Gastroesophageal sphincter (tissue), 3 donors: Measurements from ENCODE around the gene SLC6A13.

Source experiments
- POLR2A ChIP-seq, 2 donors: fragments of 450-650 bp; IDR thresholded peaks; one replicate each; pipeline ENCODE4 v1.6.1; 2017; ENCODE audit warnings: antibody characterized with exemption in 2 of 2, mild to moderate bottlenecking in 2 of 2, moderate library complexity in 1 of 2
- POLR2AphosphoS5 ChIP-seq: sonication (generic); formaldehyde crosslinking; IDR thresholded peaks from one replicate; pipeline ENCODE4 v1.6.1; 2017; ENCODE audit warnings: antibody characterized with exemption
- TF ChIP-seq, protein P1 (sequence below), 4 experiments: fragments of 200-600 bp in 2 of 4; fragments of 450-650 bp in 2 of 4; sonication (generic) in 1 of 4; IDR thresholded peaks; one replicate each; pipeline ENCODE4 v1.5.1; 2017 to 2019; ENCODE audit warnings: antibody characterized with exemption in 4 of 4, mild to moderate bottlenecking in 2 of 4, moderate library complexity in 2 of 4

DNA sequence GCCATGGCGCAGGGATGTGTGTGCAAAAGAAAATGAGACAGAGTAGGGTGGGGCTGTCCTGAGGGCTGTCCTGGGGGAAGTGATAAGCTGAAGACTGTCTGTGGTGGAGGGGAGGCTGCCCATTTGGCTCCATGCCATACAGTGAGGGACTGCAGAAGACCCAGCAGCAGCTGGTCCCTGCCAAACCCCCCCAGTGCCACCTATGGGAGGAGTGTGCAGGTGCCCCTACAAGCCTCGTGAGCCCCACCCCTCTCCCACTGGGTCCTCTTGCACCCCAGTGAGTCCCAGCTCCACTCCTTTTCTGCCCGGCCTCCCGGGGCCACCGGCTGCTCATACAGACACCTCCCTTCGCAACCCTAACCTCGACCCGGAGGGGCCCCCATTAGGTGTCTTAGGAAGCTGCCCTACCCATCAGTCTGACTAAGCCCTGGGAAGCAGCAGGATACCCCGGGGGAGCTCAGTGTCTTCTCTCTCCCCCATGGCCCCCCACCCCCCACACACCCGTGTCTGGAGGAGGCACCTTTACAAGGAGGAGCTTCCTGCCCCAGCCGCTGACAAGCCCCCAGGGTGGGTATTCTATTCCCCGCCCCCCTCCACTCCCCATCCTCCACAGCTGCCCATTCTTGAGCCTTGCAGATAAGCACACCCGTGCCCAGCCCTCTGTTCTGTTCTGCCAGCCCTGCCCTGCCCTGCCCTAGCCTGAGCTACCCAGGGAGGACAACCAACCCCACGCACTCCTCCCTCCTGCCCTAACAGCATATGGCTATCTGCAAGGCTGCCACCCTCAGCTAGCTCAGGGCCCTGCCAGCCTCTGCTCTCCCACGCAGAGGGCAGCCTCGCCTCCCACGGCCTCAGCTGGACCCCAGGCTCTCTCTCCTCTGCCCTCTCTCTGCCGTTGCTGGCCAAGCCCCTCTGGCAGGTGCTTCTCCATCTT is 90.6 kb downstream of the SLC6A13 start:
- TF ChIP-seq, protein P1, sequence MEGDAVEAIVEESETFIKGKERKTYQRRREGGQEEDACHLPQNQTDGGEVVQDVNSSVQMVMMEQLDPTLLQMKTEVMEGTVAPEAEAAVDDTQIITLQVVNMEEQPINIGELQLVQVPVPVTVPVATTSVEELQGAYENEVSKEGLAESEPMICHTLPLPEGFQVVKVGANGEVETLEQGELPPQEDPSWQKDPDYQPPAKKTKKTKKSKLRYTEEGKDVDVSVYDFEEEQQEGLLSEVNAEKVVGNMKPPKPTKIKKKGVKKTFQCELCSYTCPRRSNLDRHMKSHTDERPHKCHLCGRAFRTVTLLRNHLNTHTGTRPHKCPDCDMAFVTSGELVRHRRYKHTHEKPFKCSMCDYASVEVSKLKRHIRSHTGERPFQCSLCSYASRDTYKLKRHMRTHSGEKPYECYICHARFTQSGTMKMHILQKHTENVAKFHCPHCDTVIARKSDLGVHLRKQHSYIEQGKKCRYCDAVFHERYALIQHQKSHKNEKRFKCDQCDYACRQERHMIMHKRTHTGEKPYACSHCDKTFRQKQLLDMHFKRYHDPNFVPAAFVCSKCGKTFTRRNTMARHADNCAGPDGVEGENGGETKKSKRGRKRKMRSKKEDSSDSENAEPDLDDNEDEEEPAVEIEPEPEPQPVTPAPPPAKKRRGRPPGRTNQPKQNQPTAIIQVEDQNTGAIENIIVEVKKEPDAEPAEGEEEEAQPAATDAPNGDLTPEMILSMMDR (IDR thresholded peaks at IDR 0.05): no peak
- TF ChIP-seq POLR2A (IDR thresholded peaks at IDR 0.05): no peak
- no peak for TF ChIP-seq POLR2AphosphoS5
